Activated naive CD4-positive, alpha-beta T cell treated with Interleukin-2 at 50 U/mL for 16 hours (primary cell): Measurements from ENCODE around the gene TFEB.

Source experiments
- DNase-seq: peaks from one replicate; pipeline ENCODE4 v3.0.0-alpha.2; 2020

The TFEB gene

GRCh38 chr6:41736800-41737555 lies 1.6 kb upstream of the TFEB start:
- DNase-seq = no peak

- no peak for DNase-seq
These were observed 852 bp upstream of the TFEB start for GRCh38 chr6:41736186-41736733.

GRCh38 chr6:41734666-41735426 lies 562 bp downstream of the TFEB start:
- peak; percentile 72 for DNase-seq

- peak; percentile 64 for DNase-seq
These were observed 1.4 kb downstream of the TFEB start for GRCh38 chr6:41733707-41734665.

- no peak for DNase-seq
These were observed 2.1 kb downstream of the TFEB start for GRCh38 chr6:41733360-41733706.

GRCh38 chr6:41732591-41733359 lies 2.6 kb downstream of the TFEB start:
- DNase-seq = peak; percentile 70

GRCh38 chr6:41732149-41732548 lies 3.3 kb downstream of the TFEB start:
- no peak for DNase-seq

- no peak for DNase-seq
These were observed 3.8 kb downstream of the TFEB start for GRCh38 chr6:41731561-41732086.

- no peak for DNase-seq
These were observed 4.6 kb downstream of the TFEB start for GRCh38 chr6:41730531-41731436.

- DNase-seq = no peak
These were observed 5.8 kb downstream of the TFEB start for GRCh38 chr6:41729624-41730023.

GRCh38 chr6:41728954-41729353 lies 6.5 kb downstream of the TFEB start:
- no peak for DNase-seq

GRCh38 chr6:41728073-41728936 lies 7.1 kb downstream of the TFEB start:
- no peak for DNase-seq

- no peak for DNase-seq
These were observed 7.7 kb downstream of the TFEB start for GRCh38 chr6:41727705-41728072.

GRCh38 chr6:41726876-41727275 lies 8.5 kb downstream of the TFEB start:
- DNase-seq = no peak

- no peak for DNase-seq
These were observed 10.6 kb downstream of the TFEB start for GRCh38 chr6:41724586-41725501.

- DNase-seq = no peak
These were observed 11.2 kb downstream of the TFEB start for GRCh38 chr6:41724228-41724580.

- DNase-seq = no peak
These were observed 11.7 kb downstream of the TFEB start for GRCh38 chr6:41723530-41724227.

GRCh38 chr6:41722969-41723529 lies 12.4 kb downstream of the TFEB start:
- no peak for DNase-seq
